Omental fat pad (tissue), 4 donors: Measurements from ENCODE around the gene CCND3. TPM values are rescaled to one million over a fixed set of nuclear protein-coding genes. Genes with fewer than 3 reads are reported as not detected.

Source experiments
- ATAC-seq: fragments of 150-250 bp; one replicate; pipeline ENCODE4 v1.9.1; 2016; ENCODE audit warnings: mild to moderate bottlenecking, moderate library complexity; ENCODE audit not compliant: low FRiP score
- DNase-seq: peaks from one replicate; pipeline ENCODE4 v3.0.0-alpha.2; 2019; ENCODE audit warnings: low spot score
- CTCF ChIP-seq, 3 donors: fragments of 450-650 bp; IDR thresholded peaks; one replicate each; pipeline ENCODE4 v1.5.1; 2016 to 2017; ENCODE audit warnings: antibody characterized with exemption in 3 of 3, mild to moderate bottlenecking in 3 of 3, moderate library complexity in 2 of 3
- total RNA-seq, 4 donors: library from RNA; depleted of rRNA; stranded (reverse); fragments of >200 nt; gene quantifications; one replicate each; pipeline ENCODE4 v1.1.0, GENCODE V29; 2016

Gene CCND3
- total RNA-seq, 4 donors from 2014 or later: 117 to 186 (median 151) TPM

DNA sequence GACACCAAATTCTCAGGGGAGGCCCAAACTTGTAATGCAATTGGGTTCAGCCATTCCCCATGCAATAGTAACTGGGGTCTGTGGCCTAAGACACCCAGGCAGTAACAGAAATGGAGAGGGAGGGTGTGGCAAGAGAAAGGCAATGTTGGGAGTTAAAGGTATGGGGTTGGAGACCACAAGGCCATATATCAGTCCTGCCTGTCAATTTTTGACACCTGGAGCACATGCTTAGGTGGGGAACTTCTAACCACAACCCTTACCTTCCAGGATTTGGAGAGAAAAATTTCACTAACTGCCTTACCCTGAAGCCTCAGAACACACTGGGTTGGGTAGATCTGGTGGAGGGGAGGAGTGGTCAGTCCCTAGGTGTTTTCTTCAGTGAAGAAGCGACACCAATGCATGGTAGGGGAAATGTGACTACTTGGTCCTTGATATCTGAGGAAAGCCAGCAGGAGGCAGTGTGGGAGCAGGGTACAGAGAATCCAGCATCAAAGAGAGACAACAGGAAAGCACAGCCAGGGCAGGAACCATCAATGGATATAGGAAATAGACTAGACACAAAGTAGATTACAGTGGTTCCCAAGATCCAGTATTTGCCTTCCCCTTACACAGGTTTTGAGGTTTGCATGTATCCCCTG lies 39.6 kb downstream of the CCND3 start:
- ATAC-seq: no peak
- no peak for TF ChIP-seq CTCF (IDR thresholded peaks at IDR 0.05)

GRCh38 chr6:41900861-41901260 lies 40.7 kb downstream of the CCND3 start:
- no peak for ATAC-seq
- no peak for DNase-seq
- TF ChIP-seq CTCF (IDR thresholded peaks at IDR 0.05): no peak

More for the DNA sequence above, 39.6 kb downstream of the CCND3 start:
- DNase-seq: no peak

DNA sequence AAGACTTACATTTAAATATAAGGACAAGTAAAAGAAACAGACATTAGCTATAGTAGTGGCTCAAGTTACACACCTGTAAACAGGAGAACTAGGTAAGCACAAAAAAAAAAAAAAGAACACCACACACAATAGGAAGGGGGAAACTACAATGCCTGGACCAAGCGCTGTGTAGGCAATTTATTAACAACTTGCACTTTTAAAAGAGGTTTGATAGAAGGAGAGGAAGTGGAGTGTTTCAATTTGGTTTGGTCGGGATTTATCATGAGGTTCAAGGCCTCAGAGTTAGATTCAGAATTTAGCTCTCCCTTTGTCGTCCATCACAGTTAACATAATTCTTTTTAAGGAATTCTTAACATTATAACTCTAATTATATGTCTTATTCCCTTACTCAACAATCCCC lies 45.3 kb downstream of the CCND3 start:
- TF ChIP-seq CTCF (IDR thresholded peaks at IDR 0.05): no peak
- no peak for ATAC-seq
- no peak for DNase-seq

DNA sequence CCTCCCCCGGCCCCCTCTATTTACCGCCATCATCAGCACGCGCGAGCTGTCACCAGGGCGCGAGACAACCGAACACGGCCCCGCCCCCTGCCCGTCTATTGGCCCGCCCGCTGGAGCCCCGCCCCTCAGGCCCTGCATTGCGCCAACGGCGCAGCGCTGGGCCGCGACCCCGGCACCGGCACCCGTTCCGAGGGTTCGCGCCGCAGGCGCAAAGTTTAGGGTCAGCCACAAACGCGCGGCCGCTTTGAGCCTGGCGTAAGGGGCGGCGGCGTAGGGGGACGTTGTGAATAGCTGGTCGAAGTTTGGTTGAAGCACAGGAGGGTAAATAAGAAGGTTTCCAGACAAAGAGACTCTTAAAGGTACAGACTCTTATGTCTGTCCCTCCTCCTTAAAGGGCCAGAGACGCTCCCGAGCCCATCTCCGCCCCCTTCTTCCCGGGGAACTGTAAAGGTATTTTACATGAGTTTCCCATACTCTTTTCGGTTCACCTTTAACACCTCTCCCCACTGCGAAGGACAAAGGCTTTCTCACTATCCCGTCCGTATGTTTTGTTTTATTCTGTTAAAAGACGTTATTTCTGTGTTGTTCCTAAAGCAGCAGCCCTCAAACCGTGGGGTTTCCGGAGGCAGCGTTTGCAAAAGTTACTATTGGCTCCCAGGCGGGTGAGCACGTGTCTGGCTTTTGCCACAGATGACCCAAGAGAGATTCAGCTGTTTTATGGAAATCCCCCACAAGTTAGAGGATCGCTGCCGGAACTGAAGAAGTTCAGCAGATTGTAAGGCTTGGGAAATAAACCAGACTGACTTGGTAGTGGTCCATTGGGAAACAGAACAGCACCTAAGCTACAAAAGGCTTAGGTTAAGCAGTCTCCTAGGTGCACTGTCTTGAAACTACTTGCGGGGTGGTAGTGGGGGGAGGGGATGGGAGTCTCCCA lies 46.0 kb downstream of the CCND3 start, which contains the start of gene USP49:
Gene USP49 (minus strand): TSS at position 76 of the 934 bp plus-strand sequence. CDS start 88,392 bp downstream, outside the sequence.
- ATAC-seq: peak; percentile 98
- peak; percentile 92 for DNase-seq
- no peak for TF ChIP-seq CTCF (IDR thresholded peaks at IDR 0.05)

- DNase-seq: no peak
- peak; percentile 79 for ATAC-seq
- no peak for TF ChIP-seq CTCF (IDR thresholded peaks at IDR 0.05)
Observed at GRCh38 chr6:41894366-41895299, 47.0 kb downstream of the CCND3 start.

GRCh38 chr6:41892921-41893564 lies 48.6 kb downstream of the CCND3 start:
- TF ChIP-seq CTCF (IDR thresholded peaks at IDR 0.05): no peak
- ATAC-seq: no peak

More at GRCh38 chr6:41892921-41893564, 48.6 kb downstream of the CCND3 start:
- no peak for DNase-seq
